OCI-LY7 (cell line): ENCODE data around the gene GALNT10.

Experiments used
- CTCF ChIP-seq: fragments of 200-600 bp; sonication (generic); conservative IDR thresholded peaks from 2 replicates; pipeline ENCODE4 v1.5.1; 2014; ENCODE audit warnings: mild to moderate bottlenecking, antibody characterized with exemption, low read length, moderate library complexity, mixed read lengths
- EZH2phosphoT487 ChIP-seq: fragments of 200-600 bp; sonication (generic); IDR thresholded peaks from 2 replicates; pipeline ENCODE4 v1.6.1; 2018; ENCODE audit warnings: low read depth, borderline replicate concordance, mild to moderate bottlenecking, mixed run types, antibody characterized with exemption, low read length, moderate library complexity, mixed read lengths

- TF ChIP-seq CTCF: no peak
- no peak for TF ChIP-seq EZH2phosphoT487
Observed at GRCh38 chr5:154296525-154297159, 106.1 kb downstream of the GALNT10 start.
